ENCODE data around the gene OR5K4.

Gene OR5K4

DNA sequence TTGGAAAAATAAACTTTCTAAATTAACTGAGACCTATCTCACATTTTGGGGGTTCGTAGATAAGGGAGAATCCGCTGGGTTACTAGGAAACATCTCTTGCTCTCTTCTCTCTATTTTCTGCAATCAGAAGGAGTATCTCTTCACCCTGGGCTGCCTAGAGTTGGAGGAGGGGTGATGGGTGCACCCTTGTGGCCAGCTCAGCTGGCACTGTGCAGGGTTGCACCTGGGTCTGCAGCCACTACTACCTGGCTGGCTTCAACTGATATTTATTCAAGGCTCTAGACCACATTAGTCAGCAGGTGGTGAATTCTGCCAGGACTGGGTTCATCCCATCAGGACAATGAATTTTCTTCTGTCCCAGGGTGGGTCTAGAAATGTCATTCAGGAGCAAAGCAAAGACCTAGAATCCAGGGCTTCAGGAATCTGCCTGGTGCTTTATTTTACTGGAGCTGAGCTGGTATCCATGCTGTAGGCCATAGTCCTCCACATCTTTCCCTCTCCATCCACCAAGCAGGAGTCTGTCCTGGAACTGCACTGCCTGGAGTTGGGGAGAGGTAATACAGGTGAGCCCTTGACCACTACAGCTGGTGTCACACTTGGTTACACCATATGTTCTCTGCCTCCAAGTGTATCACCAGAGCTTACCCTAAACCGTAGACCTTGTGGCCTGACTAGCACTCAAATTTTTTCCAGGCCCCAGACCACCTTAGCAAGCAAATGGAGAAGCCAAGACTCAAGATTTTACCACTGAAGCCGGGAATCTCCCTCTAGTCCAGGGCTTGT is 14.0 kb downstream of the OR5K4 start:
- H3K4me3 ChIP-seq (ENCODE audit: low read depth, low read length) = no peak overlapping the region
- TF ChIP-seq, protein P1, sequence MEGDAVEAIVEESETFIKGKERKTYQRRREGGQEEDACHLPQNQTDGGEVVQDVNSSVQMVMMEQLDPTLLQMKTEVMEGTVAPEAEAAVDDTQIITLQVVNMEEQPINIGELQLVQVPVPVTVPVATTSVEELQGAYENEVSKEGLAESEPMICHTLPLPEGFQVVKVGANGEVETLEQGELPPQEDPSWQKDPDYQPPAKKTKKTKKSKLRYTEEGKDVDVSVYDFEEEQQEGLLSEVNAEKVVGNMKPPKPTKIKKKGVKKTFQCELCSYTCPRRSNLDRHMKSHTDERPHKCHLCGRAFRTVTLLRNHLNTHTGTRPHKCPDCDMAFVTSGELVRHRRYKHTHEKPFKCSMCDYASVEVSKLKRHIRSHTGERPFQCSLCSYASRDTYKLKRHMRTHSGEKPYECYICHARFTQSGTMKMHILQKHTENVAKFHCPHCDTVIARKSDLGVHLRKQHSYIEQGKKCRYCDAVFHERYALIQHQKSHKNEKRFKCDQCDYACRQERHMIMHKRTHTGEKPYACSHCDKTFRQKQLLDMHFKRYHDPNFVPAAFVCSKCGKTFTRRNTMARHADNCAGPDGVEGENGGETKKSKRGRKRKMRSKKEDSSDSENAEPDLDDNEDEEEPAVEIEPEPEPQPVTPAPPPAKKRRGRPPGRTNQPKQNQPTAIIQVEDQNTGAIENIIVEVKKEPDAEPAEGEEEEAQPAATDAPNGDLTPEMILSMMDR (IDR thresholded peaks at IDR 0.05; ENCODE audit: borderline replicate concordance, insufficient read depth, low read depth, low read length) = no peak

GRCh38 chr3:98371186-98371585 is 17.5 kb downstream of the OR5K4 start:
- H3K4me3 ChIP-seq (ENCODE audit: low read depth, low read length) = no peak overlapping the region
- TF ChIP-seq, protein P1 (IDR thresholded peaks at IDR 0.05; ENCODE audit: borderline replicate concordance, insufficient read depth, low read depth, low read length) = no peak

- TF ChIP-seq, protein P1 (IDR thresholded peaks at IDR 0.05; ENCODE audit: borderline replicate concordance, insufficient read depth, low read depth, low read length) = no peak
- H3K4me3 ChIP-seq (ENCODE audit: low read depth, low read length) = no peak overlapping the region
Observed at GRCh38 chr3:98371853-98372252, 18.2 kb downstream of the OR5K4 start.

- no peak overlapping the region for H3K4me3 ChIP-seq (ENCODE audit: low read depth, low read length)
- TF ChIP-seq, protein P1 (IDR thresholded peaks at IDR 0.05; ENCODE audit: borderline replicate concordance, insufficient read depth, low read depth, low read length) = no peak
Observed at GRCh38 chr3:98372445-98372844, 18.8 kb downstream of the OR5K4 start.

GRCh38 chr3:98376631-98377030 is 23.0 kb downstream of the OR5K4 start:
- TF ChIP-seq, protein P1 (IDR thresholded peaks at IDR 0.05; ENCODE audit: borderline replicate concordance, insufficient read depth, low read depth, low read length) = no peak
- no peak overlapping the region for H3K4me3 ChIP-seq (ENCODE audit: low read depth, low read length)

- H3K4me3 ChIP-seq (ENCODE audit: low read depth, low read length) = no peak overlapping the region
- TF ChIP-seq, protein P1 (IDR thresholded peaks at IDR 0.05; ENCODE audit: borderline replicate concordance, insufficient read depth, low read depth, low read length) = no peak
Observed at GRCh38 chr3:98388147-98388546, 34.5 kb downstream of the OR5K4 start.

GRCh38 chr3:98390366-98390765 is 36.7 kb downstream of the OR5K4 start, which contains the start of gene OR5K3:
Gene OR5K3, plus strand, starts transcription at chr3:98390666. Its CDS starts 0 bp downstream, at chr3:98390666.
- no peak within 1 kb of the TSS for H3K4me3 ChIP-seq (ENCODE audit: low read depth, low read length)
- TF ChIP-seq, protein P1 (IDR thresholded peaks at IDR 0.05; ENCODE audit: borderline replicate concordance, insufficient read depth, low read depth, low read length) = no peak
